Measurements from ENCODE around the gene GGCX. TPM values are rescaled to one million over a fixed set of nuclear protein-coding genes. Genes with fewer than 3 reads are reported as not detected.
"Not testable (repeated sequence)": the region's sequence is repeated elsewhere in the genome, so short reads cannot be mapped to it uniquely, and the experiment has no call there.

GGCX gene
- total and polyA plus RNA-seq, 2 experiments from 2014 or later, result 24.3 to 32.0 TPM

- TF ChIP-seq, protein P1, sequence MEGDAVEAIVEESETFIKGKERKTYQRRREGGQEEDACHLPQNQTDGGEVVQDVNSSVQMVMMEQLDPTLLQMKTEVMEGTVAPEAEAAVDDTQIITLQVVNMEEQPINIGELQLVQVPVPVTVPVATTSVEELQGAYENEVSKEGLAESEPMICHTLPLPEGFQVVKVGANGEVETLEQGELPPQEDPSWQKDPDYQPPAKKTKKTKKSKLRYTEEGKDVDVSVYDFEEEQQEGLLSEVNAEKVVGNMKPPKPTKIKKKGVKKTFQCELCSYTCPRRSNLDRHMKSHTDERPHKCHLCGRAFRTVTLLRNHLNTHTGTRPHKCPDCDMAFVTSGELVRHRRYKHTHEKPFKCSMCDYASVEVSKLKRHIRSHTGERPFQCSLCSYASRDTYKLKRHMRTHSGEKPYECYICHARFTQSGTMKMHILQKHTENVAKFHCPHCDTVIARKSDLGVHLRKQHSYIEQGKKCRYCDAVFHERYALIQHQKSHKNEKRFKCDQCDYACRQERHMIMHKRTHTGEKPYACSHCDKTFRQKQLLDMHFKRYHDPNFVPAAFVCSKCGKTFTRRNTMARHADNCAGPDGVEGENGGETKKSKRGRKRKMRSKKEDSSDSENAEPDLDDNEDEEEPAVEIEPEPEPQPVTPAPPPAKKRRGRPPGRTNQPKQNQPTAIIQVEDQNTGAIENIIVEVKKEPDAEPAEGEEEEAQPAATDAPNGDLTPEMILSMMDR (IDR thresholded peaks at IDR 0.05; ENCODE audit: low read depth, low read length), result no peak
- Histone ChIP-seq H3K9me3 (ENCODE audit: low read depth) (no peaks in the 10 kb centered on the region), H3K27me3 (no peaks in the 10 kb centered on the region), H3K36me3 (peaks cover 5% of the 10 kb centered on the region), H3K27ac (peak overlapping the region; percentile 47), H3K4me1 (ENCODE audit: low read depth) (peaks cover 4% of the 10 kb centered on the region), H3K4me3 (no peak overlapping the region)
- DNase-seq (ENCODE audit: low read depth in 1 of 2, low spot score in 1 of 2), result peak in 1 of 2 donors; percentile 20
These were observed 43.5 kb upstream of the GGCX start for GRCh38 chr2:85604568-85605339.

DNA sequence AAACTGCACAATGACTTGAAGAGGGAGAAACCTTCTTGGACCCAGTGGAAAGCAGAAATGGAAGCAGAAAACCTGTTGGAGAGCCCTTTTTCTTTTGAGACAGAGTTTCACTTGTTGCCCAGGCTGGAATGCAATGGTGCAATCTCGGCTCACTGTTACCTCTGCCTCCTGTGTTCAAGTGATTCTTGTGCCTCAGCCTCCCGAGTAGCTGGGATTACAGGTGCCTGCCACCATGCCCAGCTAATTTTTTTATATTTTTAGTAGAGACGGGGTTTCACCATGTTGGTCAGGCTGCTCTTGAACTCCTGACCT lies 42.8 kb upstream of the GGCX start:
- not testable (repeated sequence) for H3K9me3 ChIP-seq (ENCODE audit: low read depth); H3K4me1 ChIP-seq (ENCODE audit: low read depth); H3K4me3 ChIP-seq; H3K27ac ChIP-seq; H3K27me3 ChIP-seq; H3K36me3 ChIP-seq; DNase-seq (ENCODE audit: low read depth in 1 of 2, low spot score in 1 of 2)

DNA sequence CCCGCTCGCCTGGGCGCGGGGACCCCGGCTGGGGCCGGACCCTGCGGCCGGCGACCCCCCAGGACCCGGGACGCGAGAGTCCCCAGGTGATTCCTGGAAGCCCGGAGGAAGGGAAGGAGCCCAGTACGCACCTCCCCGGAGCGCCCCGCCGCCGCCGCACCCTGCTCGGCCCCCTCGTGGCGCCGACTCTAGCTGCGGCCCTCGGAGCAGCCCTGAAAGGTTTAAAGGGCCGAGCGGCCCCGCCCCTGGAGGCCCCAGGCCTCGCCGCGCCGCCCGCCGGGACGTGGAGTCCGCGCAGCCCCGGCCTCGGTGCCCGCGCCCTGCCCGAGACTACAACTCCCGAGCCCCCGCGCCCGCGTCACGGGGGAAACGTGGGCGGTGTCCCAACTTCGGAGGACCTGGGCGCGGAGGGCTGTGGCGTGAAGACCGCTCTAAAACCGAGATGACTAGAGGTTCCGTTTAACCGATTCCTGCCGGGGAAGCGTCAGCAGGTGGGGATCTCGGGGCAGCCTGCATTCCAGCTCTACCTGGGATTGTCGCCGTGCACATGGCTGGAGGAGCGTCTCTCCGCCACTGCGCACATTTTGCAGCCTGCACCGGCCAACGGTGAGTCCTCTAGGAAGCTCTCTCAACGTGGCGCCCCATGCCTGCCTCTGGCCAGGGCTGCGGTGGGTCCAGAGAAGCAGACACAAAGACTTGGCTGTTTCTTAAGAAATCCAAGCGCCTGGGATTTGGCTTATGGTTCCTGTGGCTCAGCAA lies 41.4 kb upstream of the GGCX start, which contains the start of gene TMEM150A:
TSS of gene TMEM150A (minus strand) at position 223 of the 759 bp plus-strand sequence. CDS start 750 bp downstream, outside the sequence.
- H3K36me3 ChIP-seq, result no peaks in the 10 kb centered on the region
- TF ChIP-seq, protein P1 (IDR thresholded peaks at IDR 0.05; ENCODE audit: low read depth, low read length), result peak; percentile 29
- peak within 1 kb of the TSS; percentile 89 for H3K4me3 ChIP-seq
- peak within 1 kb of the TSS; percentile 65 for H3K27ac ChIP-seq
- no peaks in the 10 kb centered on the region for H3K9me3 ChIP-seq (ENCODE audit: low read depth)
- no peaks in the 10 kb centered on the region for H3K27me3 ChIP-seq
- H3K4me1 ChIP-seq (ENCODE audit: low read depth), result peaks cover 4% of the 10 kb centered on the region
- peak; percentile 96 to 98 for DNase-seq (ENCODE audit: low read depth in 1 of 2, low spot score in 1 of 2)

DNA sequence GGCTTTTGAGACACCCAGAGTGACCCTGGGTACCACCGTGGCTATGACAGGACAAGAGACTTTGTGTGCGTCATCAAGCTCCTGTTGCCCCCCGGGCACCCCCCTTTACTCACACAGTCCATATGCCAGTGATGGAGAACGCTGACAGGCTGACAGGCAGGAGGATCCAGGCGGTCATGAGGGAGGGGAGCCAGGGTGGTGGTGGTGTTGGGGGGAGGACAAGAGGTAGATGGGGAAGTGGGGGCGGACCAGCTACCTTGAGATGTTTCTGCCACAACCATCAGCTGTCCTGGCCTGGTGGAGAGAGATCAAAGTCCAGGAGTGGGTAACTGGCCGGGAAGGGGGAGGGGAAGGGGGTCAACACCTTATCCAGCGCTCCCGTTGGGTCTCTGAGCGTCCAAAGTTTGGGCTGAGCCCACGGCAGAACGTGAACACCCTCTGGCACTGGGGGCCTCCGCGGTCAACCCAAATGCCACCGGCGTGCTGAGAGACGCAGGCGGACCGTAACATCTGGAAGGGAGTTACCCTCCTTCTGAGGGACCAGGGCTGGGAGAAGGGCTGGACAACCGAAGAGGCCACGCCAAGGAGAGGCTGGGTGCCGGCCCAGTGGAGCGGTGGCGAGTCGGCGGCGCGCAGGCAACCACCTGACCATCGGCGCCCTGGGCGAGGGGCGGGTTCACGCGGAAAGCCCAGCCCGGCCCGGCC lies 40.6 kb upstream of the GGCX start:
- Histone ChIP-seq H3K4me3 (peak overlapping the region; percentile 89), H3K27ac (peak overlapping the region; percentile 65), H3K36me3 (no peaks in the 10 kb centered on the region), H3K9me3 (ENCODE audit: low read depth) (no peaks in the 10 kb centered on the region), H3K4me1 (ENCODE audit: low read depth) (peaks cover 4% of the 10 kb centered on the region), H3K27me3 (no peaks in the 10 kb centered on the region)
- peak in 1 of 2 donors; percentile 71 for DNase-seq (ENCODE audit: low read depth in 1 of 2, low spot score in 1 of 2)
- TF ChIP-seq, protein P1 (IDR thresholded peaks at IDR 0.05; ENCODE audit: low read depth, low read length), result no peak

DNA sequence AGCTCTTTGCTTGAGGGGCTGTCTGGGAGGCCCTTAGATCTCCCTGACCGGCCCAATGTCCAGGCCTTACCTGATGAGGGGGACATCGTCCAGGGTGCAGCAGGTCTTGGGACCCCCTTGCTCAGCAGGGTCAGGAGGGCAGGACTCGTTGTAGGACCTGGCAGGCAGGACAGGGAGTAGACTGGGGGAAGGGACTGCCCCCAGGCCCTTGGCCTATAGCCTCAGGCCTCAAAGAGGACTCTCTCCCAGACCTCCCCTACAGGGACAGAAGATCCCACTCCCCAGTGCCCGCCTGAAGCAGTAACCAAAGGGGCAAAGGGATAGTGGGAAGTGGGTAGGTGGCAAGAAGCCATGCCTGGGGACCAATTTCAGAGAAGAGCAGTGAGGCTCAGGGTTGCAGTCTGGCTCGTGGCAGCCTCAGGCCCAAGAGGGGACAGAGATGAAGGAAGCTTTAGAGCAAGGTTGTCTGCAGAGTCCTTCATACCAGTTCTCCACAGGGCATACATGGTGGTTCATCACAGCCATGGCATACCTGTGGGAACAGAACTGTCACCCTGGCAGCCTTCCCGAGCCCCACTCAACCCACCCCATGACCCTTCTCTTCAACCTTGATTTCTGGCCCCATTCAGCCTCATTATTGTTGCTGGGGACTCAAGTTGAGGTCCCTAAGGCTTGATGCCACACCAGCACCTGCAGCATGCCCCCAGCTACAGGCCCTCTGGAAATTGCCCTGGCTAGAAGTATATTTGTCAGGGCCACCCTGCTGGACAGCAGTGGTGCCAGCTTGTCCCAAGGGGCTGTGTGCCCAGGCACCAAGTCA lies 39.9 kb upstream of the GGCX start:
- Histone ChIP-seq H3K9me3 (ENCODE audit: low read depth) (no peaks in the 10 kb centered on the region), H3K36me3 (no peaks in the 10 kb centered on the region), H3K4me1 (ENCODE audit: low read depth) (peaks cover 11% of the 10 kb centered on the region), H3K27ac (no peak overlapping the region), H3K27me3 (no peaks in the 10 kb centered on the region), H3K4me3 (peak overlapping the region; percentile 89)
- TF ChIP-seq, protein P1 (IDR thresholded peaks at IDR 0.05; ENCODE audit: low read depth, low read length), result no peak
- DNase-seq (ENCODE audit: low read depth in 1 of 2, low spot score in 1 of 2), result no peak
